GM12892 (cell line): ENCODE data around the gene NFKBIB.
A peak's percentile ranks its signal among the peaks of the same experiment; 100 is the strongest.

Source experiments
- POLR2A ChIP-seq: IDR thresholded peaks from 2 replicates; pipeline ENCODE4 v1.6.1; 2011; ENCODE audit warnings: low read depth, low read length, control low read depth
- POLR2AphosphoS5 ChIP-seq: IDR thresholded peaks from 2 replicates; pipeline ENCODE4 v1.6.1; 2011; ENCODE audit warnings: low read depth, low read length, control low read depth

DNA sequence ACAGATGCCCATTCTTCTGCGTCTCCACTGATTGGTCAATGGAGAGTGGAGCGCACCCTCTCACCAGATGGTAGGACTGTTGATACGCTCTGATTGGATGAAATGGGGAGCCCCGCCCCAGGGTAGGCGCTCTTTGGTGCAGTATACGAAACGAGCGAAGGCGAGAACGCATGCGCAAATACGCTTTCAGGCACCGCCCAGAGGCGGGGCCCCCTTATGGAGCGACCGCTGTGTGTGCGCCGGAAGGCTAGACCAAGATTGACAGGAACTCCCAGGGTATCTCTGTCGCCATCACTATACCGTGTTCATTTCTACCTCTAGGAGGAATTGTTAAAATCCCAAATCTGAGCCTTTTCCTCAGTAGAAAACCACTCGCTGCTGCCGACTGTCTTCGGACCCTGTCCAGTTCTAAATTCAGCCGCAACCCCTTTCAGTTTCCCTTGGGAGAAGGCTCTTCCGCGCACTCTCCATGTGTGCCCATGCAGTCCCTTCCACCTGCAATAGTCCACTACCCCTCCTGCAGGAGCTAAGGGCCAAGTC, 49.3 kb upstream of the NFKBIB start:
- TF ChIP-seq POLR2A (peak; percentile 77), POLR2AphosphoS5 (peak; percentile 76)
